ENCODE results near the gene DMD.

DMD gene

GRCh38 chrX:31563792-31564191, 1647.6 kb downstream of the DMD start:
- no peak for DNase-seq

- DNase-seq = no peak
Measured at GRCh38 chrX:31555506-31555905, 1655.8 kb downstream of the DMD start.

- DNase-seq = no peak
Measured at GRCh38 chrX:31551913-31552312, 1659.4 kb downstream of the DMD start.

- no peak for DNase-seq
Measured at GRCh38 chrX:31550158-31550557, 1661.2 kb downstream of the DMD start.

- DNase-seq = no peak
Measured at GRCh38 chrX:31547816-31548215, 1663.5 kb downstream of the DMD start.

DNA sequence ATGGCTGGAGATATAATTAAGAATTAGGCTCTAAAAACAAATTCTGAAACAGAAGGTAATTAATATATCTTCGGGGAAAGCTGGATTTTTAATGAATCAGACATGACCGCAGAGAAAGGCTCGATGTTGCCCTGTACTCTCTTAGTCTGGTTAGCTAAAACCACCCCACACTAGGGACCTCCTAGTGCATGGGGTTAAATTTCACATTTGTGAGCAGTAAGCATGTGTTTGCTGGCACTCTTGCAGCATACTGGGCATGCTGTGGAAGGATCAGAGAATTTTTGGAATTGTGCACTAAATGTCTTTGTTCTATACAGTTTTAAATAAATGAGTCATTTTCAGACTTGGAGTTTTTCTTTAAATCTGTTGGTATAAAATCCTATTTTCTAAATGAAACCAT, 1663.9 kb downstream of the DMD start:
- DNase-seq = no peak

- no peak for DNase-seq
Measured at GRCh38 chrX:31546126-31546525, 1665.2 kb downstream of the DMD start.

- DNase-seq = no peak
Measured at GRCh38 chrX:31545726-31546125, 1665.6 kb downstream of the DMD start.

- DNase-seq = no peak
Measured at GRCh38 chrX:31545191-31545590, 1666.2 kb downstream of the DMD start.

GRCh38 chrX:31543634-31544033, 1667.7 kb downstream of the DMD start:
- DNase-seq = no peak

GRCh38 chrX:31542566-31542965, 1668.8 kb downstream of the DMD start:
- DNase-seq = no peak

DNA sequence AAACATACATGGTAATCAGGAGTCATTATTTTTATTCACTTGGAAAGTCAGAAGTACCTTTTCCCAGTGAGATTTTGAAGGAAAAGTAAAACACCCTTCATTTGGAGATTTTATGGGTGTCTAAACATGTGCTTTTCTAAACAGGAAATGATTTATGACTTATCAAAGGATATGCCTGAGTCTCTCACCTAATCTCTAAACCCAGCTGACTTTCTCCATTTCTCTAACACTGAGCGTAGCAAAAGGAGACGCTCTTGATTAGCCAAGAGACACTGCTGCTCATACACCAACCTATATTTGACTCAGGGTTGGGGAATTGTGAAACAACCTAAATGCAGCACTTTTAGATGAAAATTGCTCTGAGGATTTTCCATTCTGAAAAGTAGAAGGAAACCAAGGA, 1671.0 kb downstream of the DMD start:
- DNase-seq = no peak

- DNase-seq = no peak
Measured at GRCh38 chrX:31527455-31528126, 1683.8 kb downstream of the DMD start.

GRCh38 chrX:31523884-31524536, 1687.3 kb downstream of the DMD start:
- DNase-seq = no peak

DNA sequence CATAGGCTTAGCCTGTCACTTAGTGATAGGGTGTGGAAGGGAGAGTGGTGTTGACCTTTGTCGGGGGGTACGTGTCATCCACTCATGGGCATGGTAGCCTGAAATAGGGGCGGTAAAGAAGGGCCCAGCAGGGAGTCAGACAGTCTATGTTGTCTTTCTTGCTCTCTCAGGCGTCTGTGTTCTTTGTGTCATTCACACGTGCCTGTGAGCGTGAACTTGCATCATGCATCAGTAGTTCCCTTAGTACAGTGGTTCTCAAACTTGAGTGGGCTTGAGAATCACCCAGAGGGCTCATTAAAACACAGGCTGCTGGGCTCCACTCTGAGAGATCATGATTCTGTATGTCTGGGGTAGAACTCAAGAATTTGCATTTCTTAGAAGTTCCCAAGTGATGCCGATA, 1688.6 kb downstream of the DMD start:
- DNase-seq = no peak

DNA sequence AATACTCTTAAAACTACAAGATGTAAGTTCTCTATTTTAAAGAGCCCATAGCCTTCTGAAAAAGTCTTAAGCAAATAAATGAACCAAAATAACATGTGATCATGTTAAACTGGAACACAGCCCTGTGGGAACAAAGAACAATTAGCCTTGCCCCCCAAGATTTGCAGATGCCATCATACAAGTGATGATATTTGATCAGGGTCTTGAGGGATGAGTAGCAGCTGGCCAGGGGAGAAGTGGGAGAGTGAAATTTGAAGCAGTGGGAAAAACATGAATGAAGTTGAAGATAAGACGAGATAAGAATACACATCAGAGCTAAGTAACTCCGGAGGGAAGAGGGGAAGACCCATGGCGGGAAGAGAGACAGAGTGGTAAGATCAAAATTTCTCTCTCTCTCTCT, 1689.4 kb downstream of the DMD start:
- DNase-seq = no peak

DNA sequence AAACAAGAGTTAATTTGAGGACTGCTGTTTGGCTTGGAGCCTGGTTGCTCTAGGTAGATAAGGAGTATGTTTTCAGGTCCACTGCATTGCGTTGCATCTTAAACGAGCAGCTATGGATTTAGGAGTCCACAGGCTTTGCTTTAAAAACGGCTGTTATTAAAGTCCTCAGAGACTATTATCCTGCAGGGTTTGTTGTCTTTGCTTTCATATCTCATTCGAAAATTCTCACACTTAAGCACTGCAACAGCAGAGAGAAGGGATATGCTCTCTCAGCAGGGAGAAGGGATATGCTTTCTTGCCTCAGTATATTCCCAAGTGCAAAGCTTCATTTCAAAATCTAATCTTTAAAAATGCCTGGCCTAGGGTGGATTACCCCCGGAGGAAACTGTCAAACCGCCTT, 1694.8 kb downstream of the DMD start:
- DNase-seq = no peak

GRCh38 chrX:31508338-31508737, 1703.0 kb downstream of the DMD start:
- no peak for DNase-seq

- DNase-seq = no peak
Measured at GRCh38 chrX:31506928-31507327, 1704.4 kb downstream of the DMD start.

- DNase-seq = no peak
Measured at GRCh38 chrX:31506360-31506759, 1705.0 kb downstream of the DMD start.

- DNase-seq = no peak
Measured at GRCh38 chrX:31500921-31501320, 1710.4 kb downstream of the DMD start.

GRCh38 chrX:31499109-31499508, 1712.2 kb downstream of the DMD start:
- no peak for DNase-seq

DNA sequence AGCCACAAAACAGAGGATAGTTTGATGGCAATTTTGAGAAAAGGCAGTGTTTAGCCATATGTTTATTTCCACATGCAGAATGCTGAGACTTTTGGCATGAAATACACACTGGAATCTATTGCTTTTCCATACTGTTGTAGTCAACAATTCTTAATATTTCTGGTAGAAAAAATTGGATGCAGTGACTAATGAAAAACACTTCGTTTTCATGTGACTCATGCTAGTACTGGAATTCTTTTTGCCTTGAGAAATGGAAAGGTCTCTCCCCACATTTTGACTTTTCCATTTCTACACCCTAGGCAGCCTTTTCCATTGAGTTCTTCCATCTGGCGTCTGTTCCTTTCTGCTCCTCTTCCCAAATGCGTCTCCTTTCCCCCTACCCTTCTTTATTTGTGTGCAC, 1714.3 kb downstream of the DMD start:
- no peak for DNase-seq

DNA sequence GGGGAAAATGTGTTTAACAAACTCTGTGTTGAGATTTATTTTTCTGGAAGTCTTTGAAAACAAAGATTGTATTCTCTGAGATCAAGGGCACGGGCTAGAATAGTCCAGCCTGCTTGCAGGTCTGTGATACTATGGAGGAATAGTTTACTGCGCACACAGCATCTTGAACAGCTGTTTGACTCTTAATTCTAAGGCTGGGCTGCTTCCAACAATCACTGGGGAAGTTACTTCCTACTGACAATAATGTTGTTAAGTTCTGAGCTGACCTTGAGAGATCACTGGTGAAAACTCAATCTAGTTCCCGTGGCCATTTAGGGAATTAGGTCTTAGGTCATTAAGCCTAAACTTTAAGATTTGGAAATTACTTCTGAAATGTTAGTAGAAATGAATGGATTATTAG, 1723.4 kb downstream of the DMD start:
- DNase-seq = no peak

DNA sequence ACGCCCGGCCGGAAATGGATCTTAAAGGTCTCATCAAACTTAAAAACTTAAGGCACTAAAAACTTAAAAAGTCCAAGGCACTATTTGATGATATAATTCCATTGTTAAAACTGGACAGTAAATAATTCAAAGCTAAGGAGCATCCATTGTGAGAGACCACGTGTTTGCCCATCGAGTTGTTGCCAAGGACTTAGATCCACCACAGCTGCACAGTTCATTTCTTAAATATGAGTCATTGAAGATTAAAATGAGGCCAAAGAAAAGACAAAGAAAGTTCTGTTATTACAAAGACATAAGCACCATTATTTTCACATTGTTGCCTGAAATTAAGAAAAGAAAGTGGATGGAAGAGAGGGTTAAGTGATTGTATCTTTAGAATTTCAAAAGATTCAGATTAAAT, 1728.0 kb downstream of the DMD start:
- no peak for DNase-seq
